ENCODE data around the gene SPAG16.

- no peak for TF ChIP-seq CTCF (IDR thresholded peaks at IDR 0.05)
- no peak for TF ChIP-seq POLR2A (IDR thresholded peaks at IDR 0.05)
Measured at GRCh38 chr2:213451542-213452239, 167.4 kb downstream of the SPAG16 start.
